Measurements from ENCODE around the gene ITPKC.

Gene ITPKC

GRCh38 chr19:40716482-40717324 lies at the start of gene ITPKC, which contains the start of gene COQ8B:
Gene ITPKC, plus strand, starts transcription at chr19:40717112. Its CDS starts 24 bp downstream, at chr19:40717136.
Gene COQ8B, minus strand, starts transcription at chr19:40716886. Its CDS starts 2,254 bp downstream, at chr19:40714632.
- peak within 1 kb of the TSS; percentile 85 for H3K4me3 ChIP-seq (ENCODE audit: low read depth, low read length)
- peak; percentile 3 for TF ChIP-seq CTCF (IDR thresholded peaks at IDR 0.05; ENCODE audit: insufficient read depth, low read depth, low read length, missing control alignments)
- peak; percentile 96 for DNase-seq (ENCODE audit: low read depth)

GRCh38 chr19:40667602-40668001 lies 49.3 kb upstream of the ITPKC start:
- DNase-seq (ENCODE audit: low read depth): no peak
- H3K4me3 ChIP-seq (ENCODE audit: low read depth, low read length): no peak overlapping the region
- TF ChIP-seq CTCF (IDR thresholded peaks at IDR 0.05; ENCODE audit: insufficient read depth, low read depth, low read length, missing control alignments): no peak

GRCh38 chr19:40668991-40669614 lies 47.8 kb upstream of the ITPKC start:
- no peak overlapping the region for H3K4me3 ChIP-seq (ENCODE audit: low read depth, low read length)
- TF ChIP-seq CTCF (IDR thresholded peaks at IDR 0.05; ENCODE audit: insufficient read depth, low read depth, low read length, missing control alignments): no peak
- no peak for DNase-seq (ENCODE audit: low read depth)

- no peak for DNase-seq (ENCODE audit: low read depth)
- no peak overlapping the region for H3K4me3 ChIP-seq (ENCODE audit: low read depth, low read length)
- no peak for TF ChIP-seq CTCF (IDR thresholded peaks at IDR 0.05; ENCODE audit: insufficient read depth, low read depth, low read length, missing control alignments)
Measured at GRCh38 chr19:40671404-40671803, 45.5 kb upstream of the ITPKC start.

GRCh38 chr19:40672038-40672437 lies 44.9 kb upstream of the ITPKC start:
- DNase-seq (ENCODE audit: low read depth): no peak
- no peak overlapping the region for H3K4me3 ChIP-seq (ENCODE audit: low read depth, low read length)
- TF ChIP-seq CTCF (IDR thresholded peaks at IDR 0.05; ENCODE audit: insufficient read depth, low read depth, low read length, missing control alignments): no peak

GRCh38 chr19:40672573-40673299 lies 44.2 kb upstream of the ITPKC start:
- no peak overlapping the region for H3K4me3 ChIP-seq (ENCODE audit: low read depth, low read length)
- no peak for TF ChIP-seq CTCF (IDR thresholded peaks at IDR 0.05; ENCODE audit: insufficient read depth, low read depth, low read length, missing control alignments)
- no peak for DNase-seq (ENCODE audit: low read depth)
